ENCODE results near the gene FBXO34.

The FBXO34 gene

DNA sequence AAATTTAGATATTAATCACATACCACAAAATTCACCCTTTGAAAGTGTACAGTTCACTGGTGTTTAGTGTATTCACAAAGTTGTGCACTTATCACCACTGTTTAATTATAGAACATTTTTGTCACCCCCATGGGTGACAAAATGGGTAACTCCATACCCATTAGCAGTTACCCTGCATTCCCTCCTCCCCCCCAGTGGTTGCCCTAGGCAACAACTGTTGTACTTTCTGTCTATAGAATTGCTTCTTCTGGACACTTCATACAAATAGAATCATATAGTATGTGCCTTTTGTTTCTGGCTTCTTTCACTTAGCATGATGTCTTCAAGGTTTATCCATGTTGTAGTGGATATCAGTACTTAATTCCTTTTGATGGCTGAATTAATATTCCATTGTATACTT is 52.7 kb downstream of the FBXO34 start:
- Histone ChIP-seq H3K9ac (no peak overlapping the region), H4K20me1 (peaks cover 14 to 53% (median 30%) of the 10 kb centered on the region in 11 experiments; a peak in 17 of 22 replicates), H3K27ac (no peak overlapping the region), H3K9me3 (replicated peaks in 1 of 11) (peaks cover 4 to 35% (median 20%) of the 10 kb centered on the region in 11 experiments; a peak in 19 of 22 replicates), H3K4me2 (no peak overlapping the region), H3K27me3 (no peaks in the 10 kb centered on the region), H3K36me3 (peaks cover 24 to 51% (median 38%) of the 10 kb centered on the region in 11 experiments), H3K4me3 (no peak overlapping the region), H3K4me1 (peaks cover 7 to 21% (median 10%) of the 10 kb centered on the region in 10 experiments; a peak in 16 of 20 replicates)
- no peak for TF ChIP-seq Cebpa-rat (IDR thresholded peaks at IDR 0.05)

GRCh38 chr14:55324812-55325211 is 53.6 kb downstream of the FBXO34 start:
- peaks cover 7 to 27% (median 10%) of the 10 kb centered on the region in 10 experiments; a peak in 16 of 20 replicates for H3K4me1 ChIP-seq
- peaks cover 14 to 62% (median 37%) of the 10 kb centered on the region in 11 experiments; a peak in 17 of 22 replicates for H4K20me1 ChIP-seq
- no peak overlapping the region for H3K9ac ChIP-seq
- no peak for TF ChIP-seq Cebpa-rat (IDR thresholded peaks at IDR 0.05)
- H3K27me3 ChIP-seq = no peaks in the 10 kb centered on the region
- H3K27ac ChIP-seq = no peak overlapping the region
- no peak overlapping the region for H3K4me2 ChIP-seq
- H3K9me3 ChIP-seq (replicated peaks in 1 of 11) = peaks cover 4 to 32% (median 18%) of the 10 kb centered on the region in 11 experiments; a peak in 19 of 22 replicates
- H3K36me3 ChIP-seq = peaks cover 17 to 42% (median 29%) of the 10 kb centered on the region in 11 experiments; a peak in 21 of 22 replicates
- H3K4me3 ChIP-seq = no peak overlapping the region

DNA sequence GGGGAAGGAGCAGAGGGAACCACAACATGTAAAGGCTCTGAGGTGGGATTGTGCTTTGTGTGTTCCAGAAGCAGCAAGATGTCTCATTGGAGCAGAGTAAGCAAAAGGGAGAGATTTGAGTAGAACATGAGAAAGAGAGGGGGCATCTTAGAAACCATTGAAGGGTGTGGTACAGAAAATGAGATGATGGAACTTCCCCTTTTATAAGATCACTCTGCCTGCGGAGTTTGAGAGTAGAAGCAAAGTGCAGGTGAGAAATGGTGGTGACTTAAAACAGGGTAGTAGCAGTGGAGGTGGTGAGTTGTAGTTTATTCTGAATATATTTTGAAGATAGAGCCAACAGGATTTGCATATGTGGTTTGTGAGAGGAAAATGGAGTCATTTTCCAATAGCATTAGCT is 56.0 kb downstream of the FBXO34 start:
- TF ChIP-seq Cebpa-rat (IDR thresholded peaks at IDR 0.05) = no peak
- peaks cover 7 to 33% (median 11%) of the 10 kb centered on the region in 10 experiments; a peak in 16 of 20 replicates for H3K4me1 ChIP-seq
- peaks cover 4 to 25% (median 11%) of the 10 kb centered on the region in 11 experiments; a peak in 12 of 22 replicates for H3K36me3 ChIP-seq
- peaks cover 14 to 79% (median 48%) of the 10 kb centered on the region in 11 experiments; a peak in 19 of 22 replicates for H4K20me1 ChIP-seq
- H3K9me3 ChIP-seq (replicated peaks in 1 of 11) = peaks cover 0 to 14% (median 4%) of the 10 kb centered on the region in 11 experiments; a peak in 8 of 22 replicates
- no peak overlapping the region for H3K27ac ChIP-seq
- no peak overlapping the region for H3K9ac ChIP-seq
- H3K4me3 ChIP-seq = no peak overlapping the region
- no peaks in the 10 kb centered on the region for H3K27me3 ChIP-seq
- H3K4me2 ChIP-seq = peak overlapping the region in 4 of 11 experiments; percentile 6 to 41 (median 28); a peak in 2 of 22 replicates

GRCh38 chr14:55328317-55328716 is 57.1 kb downstream of the FBXO34 start:
- Histone ChIP-seq H3K4me3 (no peak overlapping the region), H3K9me3 (replicated peaks in 1 of 11) (peaks cover 0 to 10% (median 0%) of the 10 kb centered on the region in 11 experiments; a peak in 4 of 22 replicates), H3K9ac (no peak overlapping the region), H3K27ac (no peak overlapping the region), H3K36me3 (peaks cover 0 to 20% (median 10%) of the 10 kb centered on the region in 11 experiments; a peak in 9 of 22 replicates), H3K27me3 (no peaks in the 10 kb centered on the region), H4K20me1 (peaks cover 20 to 90% (median 57%) of the 10 kb centered on the region in 11 experiments; a peak in 20 of 22 replicates), H3K4me1 (peaks cover 7 to 39% (median 17%) of the 10 kb centered on the region in 10 experiments; a peak in 18 of 20 replicates), H3K4me2 (peak overlapping the region in 2 of 11 experiments; percentile 1 to 14; a peak in 4 of 22 replicates)
- no peak for TF ChIP-seq Cebpa-rat (IDR thresholded peaks at IDR 0.05)

- H3K9ac ChIP-seq = no peak overlapping the region
- H3K36me3 ChIP-seq = peaks cover 0 to 16% (median under 1%) of the 10 kb centered on the region in 11 experiments; a peak in 4 of 22 replicates
- H3K4me2 ChIP-seq = no peak overlapping the region
- H3K9me3 ChIP-seq (replicated peaks in 1 of 11) = no peaks in the 10 kb centered on the region
- H3K4me1 ChIP-seq = peaks cover 7 to 40% (median 19%) of the 10 kb centered on the region in 10 experiments; a peak in 18 of 20 replicates
- no peaks in the 10 kb centered on the region for H3K27me3 ChIP-seq
- no peak overlapping the region for H3K4me3 ChIP-seq
- peaks cover 32 to 91% (median 75%) of the 10 kb centered on the region in 11 experiments; a peak in 20 of 22 replicates for H4K20me1 ChIP-seq
- H3K27ac ChIP-seq = no peak overlapping the region
- TF ChIP-seq Cebpa-rat (IDR thresholded peaks at IDR 0.05) = no peak
Measured at GRCh38 chr14:55329999-55330710, 58.9 kb downstream of the FBXO34 start.

- Histone ChIP-seq H3K27me3 (no peaks in the 10 kb centered on the region), H4K20me1 (peaks cover 32 to 94% (median 68%) of the 10 kb centered on the region in 11 experiments; a peak in 20 of 22 replicates), H3K4me1 (peaks cover 0 to 27% (median 13%) of the 10 kb centered on the region in 10 experiments; a peak in 14 of 20 replicates), H3K27ac (no peak overlapping the region), H3K36me3 (peaks cover 0 to 15% (median 0%) of the 10 kb centered on the region in 11 experiments; a peak in 6 of 22 replicates), H3K4me3 (no peak overlapping the region), H3K9ac (no peak overlapping the region), H3K9me3 (replicated peaks in 1 of 11) (no peaks in the 10 kb centered on the region), H3K4me2 (no peak overlapping the region)
- TF ChIP-seq Cebpa-rat (IDR thresholded peaks at IDR 0.05) = no peak
Measured at GRCh38 chr14:55332654-55333570, 61.7 kb downstream of the FBXO34 start.

- no peaks in the 10 kb centered on the region for H3K27me3 ChIP-seq
- no peak overlapping the region for H3K4me2 ChIP-seq
- no peak overlapping the region for H3K27ac ChIP-seq
- no peak overlapping the region for H3K9ac ChIP-seq
- H3K4me3 ChIP-seq = no peak overlapping the region
- peaks cover 0 to 27% (median 8%) of the 10 kb centered on the region in 10 experiments; a peak in 9 of 20 replicates for H3K4me1 ChIP-seq
- H4K20me1 ChIP-seq = peaks cover 26 to 93% (median 60%) of the 10 kb centered on the region in 11 experiments; a peak in 18 of 22 replicates
- peaks cover 0 to 15% (median 0%) of the 10 kb centered on the region in 11 experiments; a peak in 6 of 22 replicates for H3K36me3 ChIP-seq
- H3K9me3 ChIP-seq (replicated peaks in 1 of 11) = no peaks in the 10 kb centered on the region
- no peak for TF ChIP-seq Cebpa-rat (IDR thresholded peaks at IDR 0.05)
Measured at GRCh38 chr14:55333711-55334485, 62.7 kb downstream of the FBXO34 start.

DNA sequence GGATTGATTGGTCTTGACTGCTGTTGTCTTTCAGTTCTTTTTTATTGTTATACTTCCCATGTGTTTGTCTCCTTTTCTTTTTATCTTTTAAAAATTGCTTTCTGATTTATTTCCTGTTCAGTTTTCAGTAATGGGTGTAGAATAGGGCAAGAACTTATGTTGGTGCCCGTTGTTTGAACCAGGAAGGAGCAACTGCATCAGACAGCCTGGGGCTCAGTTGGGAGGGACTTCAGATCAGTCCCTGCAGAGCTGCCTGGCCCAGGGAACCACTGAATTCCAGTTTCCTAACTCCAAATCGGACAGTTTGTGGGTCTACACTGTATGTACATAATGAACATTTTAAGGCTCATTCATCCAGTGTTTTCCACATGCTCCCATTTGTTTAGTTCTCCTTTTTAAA is 64.9 kb downstream of the FBXO34 start:
- TF ChIP-seq Cebpa-rat (IDR thresholded peaks at IDR 0.05) = no peak
- Histone ChIP-seq H3K27ac (no peak overlapping the region), H3K4me1 (peaks cover 0 to 28% (median 9%) of the 10 kb centered on the region in 10 experiments; a peak in 9 of 20 replicates), H4K20me1 (peaks cover 18 to 93% (median 64%) of the 10 kb centered on the region in 11 experiments; a peak in 19 of 22 replicates), H3K36me3 (peaks cover 0 to 15% (median 3%) of the 10 kb centered on the region in 11 experiments; a peak in 6 of 22 replicates), H3K4me3 (no peak overlapping the region), H3K27me3 (no peaks in the 10 kb centered on the region), H3K9ac (no peak overlapping the region), H3K9me3 (replicated peaks in 1 of 11) (no peaks in the 10 kb centered on the region), H3K4me2 (0 out of 22 replicates have a peak overlapping the region, but pooled peaks of 1 of the 11 experiments have one; percentile 19)
